ENCODE results near the gene EFHC1. TPM values are rescaled to one million over a fixed set of nuclear protein-coding genes. Genes with fewer than 3 reads are reported as not detected.
"Not testable (repeated sequence)": the region's sequence is repeated elsewhere in the genome, so short reads cannot be mapped to it uniquely, and the experiment has no call there.

Gene EFHC1
- total RNA-seq, 1 donor from 2014 or later = 33.8 TPM

DNA sequence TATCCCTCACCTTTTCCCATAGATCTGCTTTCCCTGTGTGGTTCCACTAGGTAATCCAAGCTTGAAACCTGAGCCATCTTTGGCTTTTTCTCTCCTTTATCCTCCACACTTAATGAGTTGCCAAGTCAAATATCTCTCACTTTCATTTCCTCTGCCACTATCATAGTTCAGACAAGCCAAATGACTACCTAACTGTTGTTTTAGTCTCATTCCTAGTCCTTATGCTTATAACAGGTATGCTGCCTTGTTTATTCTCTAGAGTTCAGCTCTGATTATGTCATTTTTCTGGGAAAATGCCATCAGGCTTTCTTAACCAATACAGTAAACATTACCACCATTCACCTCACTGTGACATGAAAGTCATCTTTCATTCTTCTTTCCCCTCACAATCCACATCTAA lies 6.5 kb downstream of the EFHC1 start:
- Mint-ChIP-seq H3K4me1 (ENCODE audit: unreplicated experiment) (peaks cover 25% of the 10 kb centered on the region), H3K27me3 (ENCODE audit: unreplicated experiment) (no peaks in the 10 kb centered on the region), H3K9me3 (ENCODE audit: unreplicated experiment) (peaks cover 11% of the 10 kb centered on the region), H3K27ac (ENCODE audit: unreplicated experiment) (no peak overlapping the region), H3K36me3 (ENCODE audit: unreplicated experiment) (peaks cover 26% of the 10 kb centered on the region), H3K4me3 (ENCODE audit: unreplicated experiment) (no peak overlapping the region)
- TF ChIP-seq, protein P1, sequence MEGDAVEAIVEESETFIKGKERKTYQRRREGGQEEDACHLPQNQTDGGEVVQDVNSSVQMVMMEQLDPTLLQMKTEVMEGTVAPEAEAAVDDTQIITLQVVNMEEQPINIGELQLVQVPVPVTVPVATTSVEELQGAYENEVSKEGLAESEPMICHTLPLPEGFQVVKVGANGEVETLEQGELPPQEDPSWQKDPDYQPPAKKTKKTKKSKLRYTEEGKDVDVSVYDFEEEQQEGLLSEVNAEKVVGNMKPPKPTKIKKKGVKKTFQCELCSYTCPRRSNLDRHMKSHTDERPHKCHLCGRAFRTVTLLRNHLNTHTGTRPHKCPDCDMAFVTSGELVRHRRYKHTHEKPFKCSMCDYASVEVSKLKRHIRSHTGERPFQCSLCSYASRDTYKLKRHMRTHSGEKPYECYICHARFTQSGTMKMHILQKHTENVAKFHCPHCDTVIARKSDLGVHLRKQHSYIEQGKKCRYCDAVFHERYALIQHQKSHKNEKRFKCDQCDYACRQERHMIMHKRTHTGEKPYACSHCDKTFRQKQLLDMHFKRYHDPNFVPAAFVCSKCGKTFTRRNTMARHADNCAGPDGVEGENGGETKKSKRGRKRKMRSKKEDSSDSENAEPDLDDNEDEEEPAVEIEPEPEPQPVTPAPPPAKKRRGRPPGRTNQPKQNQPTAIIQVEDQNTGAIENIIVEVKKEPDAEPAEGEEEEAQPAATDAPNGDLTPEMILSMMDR (IDR thresholded peaks at IDR 0.05) = no peak
- no peak for DNase-seq (ENCODE audit: extremely low spot score, unreplicated experiment)

DNA sequence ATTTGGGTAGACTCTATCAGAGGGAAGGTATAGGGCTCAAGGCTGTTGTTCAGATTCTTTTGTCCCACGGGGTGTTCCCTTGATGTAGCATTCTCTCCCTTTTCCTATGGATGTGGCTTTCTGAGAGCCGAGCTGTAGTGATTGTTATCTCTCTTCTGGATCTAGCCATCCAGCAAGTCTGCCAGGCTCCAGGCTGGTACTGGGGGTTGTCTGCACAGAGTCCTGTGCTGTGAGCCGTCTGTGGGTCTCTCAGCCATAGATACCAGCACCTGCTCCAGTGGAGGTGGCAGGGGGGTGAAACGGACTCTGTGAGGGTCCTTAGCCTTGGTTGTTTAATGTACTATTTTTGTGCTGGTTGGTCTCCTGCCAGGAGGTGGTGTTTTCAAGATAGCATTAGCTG lies 13.2 kb downstream of the EFHC1 start:
- not testable (repeated sequence) for H3K27me3 Mint-ChIP-seq (ENCODE audit: unreplicated experiment); DNase-seq (ENCODE audit: extremely low spot score, unreplicated experiment); H3K27ac Mint-ChIP-seq (ENCODE audit: unreplicated experiment); H3K4me1 Mint-ChIP-seq (ENCODE audit: unreplicated experiment); H3K4me3 Mint-ChIP-seq (ENCODE audit: unreplicated experiment)
- peaks cover 52% of the 10 kb centered on the region for H3K36me3 Mint-ChIP-seq (ENCODE audit: unreplicated experiment)
- H3K9me3 Mint-ChIP-seq (ENCODE audit: unreplicated experiment) = peaks cover 11% of the 10 kb centered on the region

DNA sequence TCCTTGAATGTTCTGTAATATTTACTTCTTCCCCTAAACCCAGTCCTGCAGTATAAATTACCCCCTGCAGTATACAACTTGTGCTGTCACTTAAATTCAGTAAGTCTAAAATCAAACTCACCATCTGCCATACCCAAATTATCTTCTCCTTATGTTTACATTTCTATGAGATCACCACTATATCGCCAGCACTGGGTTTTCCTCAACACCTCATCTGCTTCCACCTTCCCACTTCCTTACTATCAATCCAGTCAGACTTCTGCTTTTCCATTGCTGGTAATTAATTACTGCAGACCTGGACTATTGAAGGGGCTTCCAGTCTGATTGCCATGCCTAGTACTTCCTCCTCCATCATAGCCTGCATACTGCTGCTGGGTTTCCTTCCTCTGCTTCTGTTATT lies 15.2 kb downstream of the EFHC1 start:
- H3K4me1 Mint-ChIP-seq (ENCODE audit: unreplicated experiment) = no peaks in the 10 kb centered on the region
- peaks cover 42% of the 10 kb centered on the region for H3K36me3 Mint-ChIP-seq (ENCODE audit: unreplicated experiment)
- no peak for DNase-seq (ENCODE audit: extremely low spot score, unreplicated experiment)
- H3K9me3 Mint-ChIP-seq (ENCODE audit: unreplicated experiment) = no peaks in the 10 kb centered on the region
- H3K4me3 Mint-ChIP-seq (ENCODE audit: unreplicated experiment) = no peak overlapping the region
- no peaks in the 10 kb centered on the region for H3K27me3 Mint-ChIP-seq (ENCODE audit: unreplicated experiment)
- no peak overlapping the region for H3K27ac Mint-ChIP-seq (ENCODE audit: unreplicated experiment)
- TF ChIP-seq, protein P1 (IDR thresholded peaks at IDR 0.05) = no peak

DNA sequence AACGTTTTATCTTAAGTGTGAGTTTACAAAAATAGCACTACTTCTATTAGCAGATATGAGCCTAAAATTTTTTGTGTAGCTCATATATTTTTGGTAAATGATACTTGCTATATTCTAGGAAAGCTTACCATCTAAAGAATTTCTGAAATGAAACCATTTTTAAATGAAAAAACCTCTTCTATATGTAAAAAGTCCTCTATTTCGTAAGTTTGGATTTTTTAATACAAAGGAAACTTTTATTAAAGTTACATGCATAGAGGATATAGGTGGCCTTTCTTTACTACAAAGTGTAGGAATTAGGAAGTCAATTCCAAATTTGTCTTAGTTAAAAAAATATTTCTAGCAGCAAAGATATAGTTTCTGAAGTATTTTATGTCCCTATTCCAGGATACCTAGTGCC lies 18.8 kb downstream of the EFHC1 start:
- Mint-ChIP-seq H3K9me3 (ENCODE audit: unreplicated experiment) (no peaks in the 10 kb centered on the region), H3K4me3 (ENCODE audit: unreplicated experiment) (no peak overlapping the region), H3K27me3 (ENCODE audit: unreplicated experiment) (no peaks in the 10 kb centered on the region), H3K27ac (ENCODE audit: unreplicated experiment) (no peak overlapping the region), H3K4me1 (ENCODE audit: unreplicated experiment) (no peaks in the 10 kb centered on the region), H3K36me3 (ENCODE audit: unreplicated experiment) (peaks cover 29% of the 10 kb centered on the region)
- DNase-seq (ENCODE audit: extremely low spot score, unreplicated experiment) = no peak
- TF ChIP-seq, protein P1 (IDR thresholded peaks at IDR 0.05) = no peak

DNA sequence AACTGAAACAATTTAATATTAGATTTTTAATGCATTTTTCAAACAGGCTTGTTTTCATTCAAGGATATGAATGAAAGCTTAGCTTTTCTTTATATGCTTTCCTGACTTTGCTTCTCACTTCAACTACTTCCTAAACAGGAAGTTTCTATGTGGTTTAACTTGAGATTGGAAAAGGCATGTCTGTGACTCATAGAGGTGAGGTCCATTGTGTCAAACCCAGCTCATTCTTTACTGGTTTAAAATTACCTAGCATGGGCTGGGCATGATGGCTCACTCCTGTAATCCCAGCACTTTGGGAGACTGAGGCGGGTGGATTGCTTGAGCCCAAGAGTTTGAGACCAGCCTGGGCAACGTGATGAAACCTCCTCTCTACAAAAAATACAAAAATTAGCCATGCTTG lies 34.4 kb downstream of the EFHC1 start:
- Mint-ChIP-seq H3K4me3 (ENCODE audit: unreplicated experiment) (no peak overlapping the region), H3K4me1 (ENCODE audit: unreplicated experiment) (peaks cover 17% of the 10 kb centered on the region), H3K36me3 (ENCODE audit: unreplicated experiment) (peaks cover 27% of the 10 kb centered on the region), H3K27ac (ENCODE audit: unreplicated experiment) (no peak overlapping the region), H3K27me3 (ENCODE audit: unreplicated experiment) (no peaks in the 10 kb centered on the region), H3K9me3 (ENCODE audit: unreplicated experiment) (peaks cover 19% of the 10 kb centered on the region)
- TF ChIP-seq, protein P1 (IDR thresholded peaks at IDR 0.05) = no peak
- DNase-seq (ENCODE audit: extremely low spot score, unreplicated experiment) = no peak

DNA sequence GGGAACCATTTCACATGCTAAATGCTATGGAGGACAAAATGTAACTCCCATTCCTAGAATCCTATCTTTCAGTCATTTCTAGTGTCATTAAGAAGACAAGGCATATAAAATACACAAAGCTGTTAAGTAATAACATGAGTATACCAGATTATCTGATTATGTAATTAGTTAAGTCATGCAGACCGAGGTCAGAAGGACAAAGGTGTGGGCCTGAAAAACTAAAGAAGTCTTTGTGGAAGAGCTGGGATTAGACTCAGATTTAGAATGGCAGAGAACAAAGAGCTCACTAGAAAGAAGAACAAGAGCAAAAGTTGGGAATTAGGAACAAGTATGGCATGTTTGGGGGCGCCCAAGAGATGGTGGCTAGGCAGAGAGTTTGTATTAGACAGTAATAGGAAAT lies 37.0 kb downstream of the EFHC1 start:
- Mint-ChIP-seq H3K27me3 (ENCODE audit: unreplicated experiment) (no peaks in the 10 kb centered on the region), H3K36me3 (ENCODE audit: unreplicated experiment) (peaks cover 9% of the 10 kb centered on the region), H3K27ac (ENCODE audit: unreplicated experiment) (no peak overlapping the region), H3K9me3 (ENCODE audit: unreplicated experiment) (no peaks in the 10 kb centered on the region), H3K4me3 (ENCODE audit: unreplicated experiment) (no peak overlapping the region), H3K4me1 (ENCODE audit: unreplicated experiment) (peaks cover 10% of the 10 kb centered on the region)
- DNase-seq (ENCODE audit: extremely low spot score, unreplicated experiment) = no peak
- TF ChIP-seq, protein P1 (IDR thresholded peaks at IDR 0.05) = no peak

DNA sequence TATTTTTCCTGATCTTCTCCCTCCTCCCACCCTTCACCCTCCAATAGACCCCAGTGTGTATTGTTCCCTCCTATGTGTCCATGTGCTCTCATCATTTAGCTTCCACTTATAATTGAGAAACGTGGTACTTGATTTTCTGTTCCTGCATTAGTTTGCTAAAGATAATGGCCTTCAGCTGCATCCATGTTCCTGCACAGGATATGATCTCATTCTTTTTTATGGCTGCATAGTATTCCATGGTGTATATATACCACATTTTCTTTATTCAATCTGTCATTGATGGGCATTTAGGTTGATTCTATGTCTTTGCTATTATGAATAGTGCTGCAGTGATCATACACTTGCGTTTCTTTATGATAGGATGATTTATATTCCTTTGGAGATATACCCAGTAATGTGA lies 41.1 kb downstream of the EFHC1 start:
- H3K9me3 Mint-ChIP-seq (ENCODE audit: unreplicated experiment); DNase-seq (ENCODE audit: extremely low spot score, unreplicated experiment); H3K36me3 Mint-ChIP-seq (ENCODE audit: unreplicated experiment); H3K4me1 Mint-ChIP-seq (ENCODE audit: unreplicated experiment); H3K27ac Mint-ChIP-seq (ENCODE audit: unreplicated experiment); H3K27me3 Mint-ChIP-seq (ENCODE audit: unreplicated experiment); H3K4me3 Mint-ChIP-seq (ENCODE audit: unreplicated experiment): not testable (repeated sequence)

Data from osteocyte (in vitro differentiated cells).